A549 (cell line): ENCODE results near the gene MCOLN3. TPM values are rescaled to one million over a fixed set of nuclear protein-coding genes. Genes with fewer than 3 reads are reported as not detected.

Source experiments
- ATAC-seq, 2 experiments: fragments of 200-7000 bp in 1 of 2; fragments of >200 bp in 1 of 2; cut with Nextera tagmentation in 1 of 2; cut with Tn5 transposase in 1 of 2; 3 replicates each; pipeline versions ENCODE4 v1.8.0 to v1.9.1; 2018 to 2020; ENCODE audit warnings: mild to moderate bottlenecking in 1 of 2, moderate library complexity in 1 of 2
- CTCF ChIA-PET: fragments of 300-600 bp; sonication (Branson Sonifier 250); formaldehyde crosslinking; extraction: SDS; loops from one replicate; lab custom pipeline; 2021; ENCODE audit warnings: antibody characterized with exemption, inconsistent platforms; lab: Yijun Ruan, JAX
- POLR2A ChIA-PET: fragments of 350-600 bp; formaldehyde crosslinking; extraction: SDS; loops from one replicate; lab custom pipeline; 2021; ENCODE audit warnings: antibody characterized with exemption, inconsistent platforms; lab: Yijun Ruan, JAX
- DNase-seq, 2 experiments: peaks; one replicate each; pipeline versions ENCODE4 v3.0.0 to v3.0.0-alpha.2; 2011 to 2016; ENCODE audit warnings: low read depth in 1 of 2, low spot score in 1 of 2
- FAIRE-seq: peaks from 2 replicates; lab custom pipeline; 2011; peaks lifted over from hg19 to GRCh38; lab: Jason Lieb, UNC
- H3K27ac ChIP-seq, 2 experiments: fragments of >200 bp; sonication (Bioruptor Twin); formaldehyde crosslinking; 3 replicates each; pipeline ENCODE4 v1.5.1; 2016 to 2017
- H3K4me1 ChIP-seq: fragments of >200 bp; sonication (Bioruptor Twin); formaldehyde crosslinking; 3 replicates; pipeline ENCODE4 v1.6.1; 2016
- H3K4me2 ChIP-seq: fragments of >200 bp; sonication (Bioruptor Twin); formaldehyde crosslinking; 3 replicates; pipeline ENCODE4 v1.6.1; 2016
- H3K4me3 ChIP-seq: fragments of >200 bp; sonication (Bioruptor Twin); formaldehyde crosslinking; 3 replicates; pipeline ENCODE4 v1.5.1; 2016
- H3K9me3 ChIP-seq: fragments of >200 bp; sonication (Bioruptor Twin); formaldehyde crosslinking; 3 replicates; pipeline ENCODE4 v1.6.1; 2016
- ATOH8 ChIP-seq: fragments of 250-450 bp; sonication (Bioruptor Pico); IDR thresholded peaks from 2 replicates; pipeline ENCODE4 v1.5.0; 2020; ENCODE audit warnings: low read depth, mild to moderate bottlenecking, moderate library complexity
- BCL3 ChIP-seq: fragments of >200 bp; sonication (Bioruptor Twin); formaldehyde crosslinking; IDR thresholded peaks from 3 replicates; pipeline ENCODE4 v1.6.1; 2016
- BHLHE40 ChIP-seq: IDR thresholded peaks from 2 replicates; pipeline ENCODE4 v1.6.1; 2012; ENCODE audit warnings: low read depth, low read length, inconsistent platforms
- CEBPB ChIP-seq, 2 experiments: fragments of >200 bp in 1 of 2; sonication (Bioruptor Twin) in 1 of 2; formaldehyde crosslinking in 1 of 2; IDR thresholded peaks; 2 replicates each; pipeline ENCODE4 v1.6.1; 2012 to 2016
- FOSB ChIP-seq: fragments of 250-450 bp; sonication (Bioruptor Pico); IDR thresholded peaks from 2 replicates; pipeline ENCODE4 v1.5.0; 2020; ENCODE audit warnings: mild to moderate bottlenecking, moderate library complexity
- GATA3 ChIP-seq: IDR thresholded peaks from 2 replicates; pipeline ENCODE4 v1.6.1; 2012; ENCODE audit warnings: borderline replicate concordance
- HES2 ChIP-seq: fragments of >200 bp; sonication (Bioruptor Twin); formaldehyde crosslinking; IDR thresholded peaks from 2 replicates; pipeline ENCODE4 v1.6.1; 2016
- HEYL ChIP-seq: fragments of 250-450 bp; sonication (Bioruptor Pico); IDR thresholded peaks from 2 replicates; pipeline ENCODE4 v1.8.0; 2021; ENCODE audit warnings: mild to moderate bottlenecking, moderate library complexity
- JUN ChIP-seq, 2 experiments: fragments of >200 bp; sonication (Bioruptor Twin); formaldehyde crosslinking; IDR thresholded peaks; 2 replicates in 1 of 2; 3 replicates in 1 of 2; pipeline ENCODE4 v1.6.1; 2016 to 2017
- KDM5A ChIP-seq: fragments of 200-600 bp; sonication (generic); IDR thresholded peaks from 2 replicates; pipeline ENCODE4 v1.6.1; 2016; ENCODE audit warnings: antibody characterized with exemption, mild to moderate bottlenecking
- MAZ ChIP-seq: fragments of 150-350 bp; IDR thresholded peaks from 2 replicates; pipeline ENCODE4 v1.6.1; 2014; ENCODE audit warnings: antibody characterized with exemption, low read depth, low read length, borderline replicate concordance
- PBX3 ChIP-seq: IDR thresholded peaks from 2 replicates; pipeline ENCODE4 v1.6.1; 2012
- POLR2A ChIP-seq: IDR thresholded peaks from 2 replicates; pipeline ENCODE4 v1.6.1; 2012; ENCODE audit warnings: mild to moderate bottlenecking, low read length
- RARB ChIP-seq: fragments of 250-450 bp; sonication (Bioruptor Pico); IDR thresholded peaks from 2 replicates; pipeline ENCODE4 v1.8.0; 2021; ENCODE audit warnings: mild to moderate bottlenecking, moderate library complexity
- SMC3 ChIP-seq: fragments of >200 bp; sonication (Bioruptor Twin); formaldehyde crosslinking; IDR thresholded peaks from 3 replicates; pipeline ENCODE4 v1.6.1; 2018; ENCODE audit warnings: inconsistent platforms
- SREBF2 ChIP-seq: fragments of 450-650 bp; IDR thresholded peaks from 2 replicates; pipeline ENCODE4 v1.6.1; 2014; ENCODE audit warnings: mild to moderate bottlenecking, moderate library complexity
- ZC3H11A ChIP-seq: fragments of 450-650 bp; IDR thresholded peaks from 2 replicates; pipeline ENCODE4 v1.6.1; 2014; ENCODE audit warnings: antibody characterized with exemption, mild to moderate bottlenecking
- ZSCAN20 ChIP-seq: fragments of 250-450 bp; sonication (Bioruptor Pico); IDR thresholded peaks from 2 replicates; pipeline ENCODE4 v1.8.0; 2022; ENCODE audit warnings: mild to moderate bottlenecking, moderate library complexity
- WGBS: methylation state at CpG from one replicate; pipeline ENCODE4 v1.1.6; 2017; ENCODE audit errors: missing lambda C conversion rate; 5-methylcytosine and 5-hydroxymethylcytosine counted together
- polyA plus RNA-seq, 4 experiments: library from polyadenylated mRNA; depleted of rRNA in 3 of 4; stranded (reverse); fragments of >200 nt; fragmentation: RNase III in 1 of 4; extraction: RNeasy Plus Mini Kit Qiagen cat#74134 plus additional on column Dnase treatment in 1 of 4; gene quantifications; 2 replicates in 3 of 4; 3 replicates in 1 of 4; pipeline ENCODE4 v1.2.3, GENCODE V29; 2011 to 2017

Gene MCOLN3
- polyA plus RNA-seq, 2 of the 4 experiments (the other 2 are of a cell fraction), result 4.2 to 6.7 TPM

GRCh38 chr1:85091671-85092280 lies 43.5 kb upstream of the MCOLN3 start:
- Histone ChIP-seq H3K4me2 (no peak overlapping the region), H3K4me1 (no peaks in the 10 kb centered on the region), H3K27ac (no peak overlapping the region), H3K4me3 (no peak overlapping the region), H3K9me3 (no peaks in the 10 kb centered on the region)
- DNase-seq (no peak), FAIRE-seq (no peak), ATAC-seq (no peak)
- CTCF ChIA-PET, result no interaction called here
- TF ChIP-seq KDM5A, result no peak
- POLR2A ChIA-PET, result no interaction called here
- WGBS, result 57% methylated on average over 11 of the region's 11 CpGs

- no peak for TF ChIP-seq BCL3
- no peak for TF ChIP-seq BHLHE40
- no peak for TF ChIP-seq CEBPB (IDR thresholded peaks at IDR 0.05)
- Histone ChIP-seq H3K4me2 (no peak overlapping the region), H3K4me1 (no peaks in the 10 kb centered on the region), H3K4me3 (no peak overlapping the region), H3K9me3 (no peaks in the 10 kb centered on the region), H3K27ac (no peak overlapping the region)
- DNase-seq (no peak), FAIRE-seq (no peak), ATAC-seq (no peak)
- ChIA-PET POLR2A (no interaction called here), CTCF (no interaction called here)
- WGBS, result 80% methylated on average over 1 of the region's 1 CpG
These were observed 41.9 kb upstream of the MCOLN3 start for GRCh38 chr1:85090225-85090624.

GRCh38 chr1:85089203-85089602 lies 40.9 kb upstream of the MCOLN3 start:
- FAIRE-seq (no peak), ATAC-seq (no peak), DNase-seq (no peak)
- Histone ChIP-seq H3K4me3 (no peak overlapping the region), H3K27ac (no peak overlapping the region), H3K4me2 (no peak overlapping the region), H3K9me3 (no peaks in the 10 kb centered on the region), H3K4me1 (no peaks in the 10 kb centered on the region)
- ChIA-PET CTCF (no interaction called here), POLR2A (no interaction called here)
- TF ChIP-seq ZSCAN20 (CRISPR knock-in tag), result no peak
- TF ChIP-seq HEYL (CRISPR knock-in tag), result no peak
- TF ChIP-seq MAZ, result no peak
- no peak for TF ChIP-seq JUN (IDR thresholded peaks at IDR 0.05)
- TF ChIP-seq FOSB, result no peak
- no peak for TF ChIP-seq POLR2A
- TF ChIP-seq SREBF2, result no peak
- TF ChIP-seq ATOH8, result no peak
- TF ChIP-seq RARB (CRISPR knock-in tag), result no peak
- no peak for TF ChIP-seq SMC3

GRCh38 chr1:85088408-85088784 lies 40.1 kb upstream of the MCOLN3 start:
- TF ChIP-seq ZC3H11A, result no peak
- no peak for TF ChIP-seq HES2
- no peak for TF ChIP-seq GATA3
- no peak for TF ChIP-seq PBX3
- H3K4me1 ChIP-seq, result no peaks in the 10 kb centered on the region
- FAIRE-seq (no peak), DNase-seq (no peak), ATAC-seq (no peak)
- H3K4me2 ChIP-seq, result no peak overlapping the region
- ChIA-PET CTCF (no interaction called here), POLR2A (no interaction called here)
- no peaks in the 10 kb centered on the region for H3K9me3 ChIP-seq
- H3K4me3 ChIP-seq, result no peak overlapping the region
- no peak overlapping the region for H3K27ac ChIP-seq
- 31% methylated on average over 2 of the region's 2 CpGs for WGBS
